HCT116 (cell line): ENCODE data around the gene CPTP. TPM values are rescaled to one million over a fixed set of nuclear protein-coding genes. Genes with fewer than 3 reads are reported as not detected.
A peak's percentile ranks its signal among the peaks of the same experiment; 100 is the strongest.

Experiments used
- EGR1 ChIP-seq: IDR thresholded peaks from 2 replicates; pipeline ENCODE4 v1.6.1; 2012; ENCODE audit warnings: low read depth
- FOSL1 ChIP-seq: IDR thresholded peaks from 2 replicates; pipeline ENCODE4 v1.6.1; 2012; ENCODE audit warnings: low read depth
- POLR2A ChIP-seq: IDR thresholded peaks from 2 replicates; pipeline ENCODE4 v1.7.0; 2011; ENCODE audit warnings: borderline replicate concordance; ENCODE audit not compliant: insufficient read depth, insufficient read length; ENCODE audit errors: extremely low read depth
- POLR2AphosphoS5 ChIP-seq: IDR thresholded peaks from 2 replicates; pipeline ENCODE4 v1.6.1; 2011; ENCODE audit warnings: mild to moderate bottlenecking, low read depth, low read length, moderate library complexity
- RAD21 ChIP-seq: IDR thresholded peaks from 2 replicates; pipeline ENCODE4 v1.6.1; 2012; ENCODE audit warnings: low read depth, mild to moderate bottlenecking
- SP1 ChIP-seq: IDR thresholded peaks from 2 replicates; pipeline ENCODE4 v1.6.1; 2012; ENCODE audit warnings: low read depth
- ZBTB33 ChIP-seq: IDR thresholded peaks from 2 replicates; pipeline ENCODE4 v1.6.1; 2011; ENCODE audit warnings: mild to moderate bottlenecking, low read length, moderate library complexity; ENCODE audit not compliant: insufficient replicate concordance; ENCODE audit errors: extremely low read depth
- ZFX ChIP-seq: fragments of 450-650 bp; IDR thresholded peaks from 2 replicates; pipeline ENCODE4 v1.6.1; 2017
- ZNF274 ChIP-seq: fragments of 200-500 bp; sonication (Bioruptor generic); IDR thresholded peaks from 2 replicates; pipeline ENCODE4 v1.6.1; 2014; ENCODE audit warnings: mild to moderate bottlenecking, low read depth, low read length, inconsistent platforms
- total RNA-seq: library from RNA; stranded (reverse); gene quantifications from one replicate; pipeline ENCODE4 v1.2.1, GENCODE V29; 2021; ENCODE audit not compliant: unreplicated experiment
- TF ChIP-seq, protein P1 (sequence below), 3 experiments: fragments of 200-600 bp in 1 of 3; sonication (generic) in 1 of 3; IDR thresholded peaks in 2 of 3; conservative IDR thresholded peaks in 1 of 3; 2 replicates each; pipeline ENCODE4 v1.5.1; 2012 to 2017; ENCODE audit warnings: low read depth in 2 of 3, low read length in 2 of 3, antibody characterized with exemption in 1 of 3, borderline replicate concordance in 1 of 3, control low read depth in 1 of 3, mild to moderate bottlenecking in 1 of 3, mixed read lengths in 1 of 3, mixed run types in 1 of 3, moderate library complexity in 1 of 3; ENCODE audit not compliant: insufficient read depth in 1 of 3
- TF ChIP-seq, protein P2 (sequence below): IDR thresholded peaks from 2 replicates; pipeline ENCODE4 v1.6.1; 2012

The CPTP gene
- total RNA-seq, 1 experiment from 2014 or later: 16.3 TPM

DNA sequence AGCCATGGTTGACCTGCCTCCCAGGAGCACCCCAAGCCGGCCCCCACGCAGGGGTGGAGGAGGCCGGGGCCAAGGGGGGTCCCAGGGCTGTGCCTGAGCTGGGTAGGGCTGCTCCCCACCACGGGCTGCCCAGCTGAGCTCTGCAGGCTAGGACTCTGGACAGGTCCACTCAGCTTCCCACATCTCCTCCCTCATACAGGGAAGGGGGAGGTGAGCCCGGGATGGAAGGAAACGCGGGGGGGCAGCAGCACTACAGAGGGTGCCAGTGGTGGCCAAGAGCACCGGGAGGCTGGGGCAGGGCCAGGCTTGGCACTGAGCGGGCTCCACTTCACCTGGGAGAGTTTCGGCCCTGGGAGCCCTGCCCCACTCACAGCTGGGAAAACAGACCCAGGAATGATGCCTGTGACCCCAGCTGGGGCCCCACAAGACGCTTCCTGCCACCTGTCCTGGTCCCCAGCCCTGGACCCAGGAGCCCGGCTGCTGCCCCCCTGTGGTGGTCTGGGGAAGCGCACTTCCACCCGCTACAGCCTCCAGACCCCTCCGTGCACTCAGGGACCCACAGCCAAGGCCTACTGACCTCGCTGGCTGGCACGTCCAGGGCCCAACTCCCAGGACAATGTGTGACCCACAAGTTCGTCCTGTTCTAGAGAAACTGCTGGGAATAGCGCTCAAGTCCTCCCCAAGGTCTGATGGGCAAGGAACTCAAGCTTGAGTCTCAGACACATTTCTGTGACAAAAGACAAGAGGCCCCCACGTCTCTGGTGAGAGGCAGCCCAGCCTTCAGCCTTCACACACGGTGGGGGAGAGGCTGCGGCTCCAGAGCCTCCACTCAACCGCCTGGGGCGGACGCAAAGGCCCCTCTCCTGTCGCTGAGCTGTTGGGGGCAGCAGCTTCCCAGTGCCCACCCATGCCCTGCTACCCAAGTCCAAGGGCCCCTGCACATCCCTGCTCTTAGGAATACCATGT, 47.4 kb downstream of the CPTP start (continued):
- TF ChIP-seq, protein P1, sequence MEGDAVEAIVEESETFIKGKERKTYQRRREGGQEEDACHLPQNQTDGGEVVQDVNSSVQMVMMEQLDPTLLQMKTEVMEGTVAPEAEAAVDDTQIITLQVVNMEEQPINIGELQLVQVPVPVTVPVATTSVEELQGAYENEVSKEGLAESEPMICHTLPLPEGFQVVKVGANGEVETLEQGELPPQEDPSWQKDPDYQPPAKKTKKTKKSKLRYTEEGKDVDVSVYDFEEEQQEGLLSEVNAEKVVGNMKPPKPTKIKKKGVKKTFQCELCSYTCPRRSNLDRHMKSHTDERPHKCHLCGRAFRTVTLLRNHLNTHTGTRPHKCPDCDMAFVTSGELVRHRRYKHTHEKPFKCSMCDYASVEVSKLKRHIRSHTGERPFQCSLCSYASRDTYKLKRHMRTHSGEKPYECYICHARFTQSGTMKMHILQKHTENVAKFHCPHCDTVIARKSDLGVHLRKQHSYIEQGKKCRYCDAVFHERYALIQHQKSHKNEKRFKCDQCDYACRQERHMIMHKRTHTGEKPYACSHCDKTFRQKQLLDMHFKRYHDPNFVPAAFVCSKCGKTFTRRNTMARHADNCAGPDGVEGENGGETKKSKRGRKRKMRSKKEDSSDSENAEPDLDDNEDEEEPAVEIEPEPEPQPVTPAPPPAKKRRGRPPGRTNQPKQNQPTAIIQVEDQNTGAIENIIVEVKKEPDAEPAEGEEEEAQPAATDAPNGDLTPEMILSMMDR (IDR thresholded peaks at IDR 0.05 in 2 of 3, conservative IDR thresholded peaks at IDR 0.05 in 1 of 3; ENCODE audit: borderline replicate concordance in 1 of 3, insufficient read depth in 1 of 3, low read depth in 2 of 3, low read length in 2 of 3): peak; percentile 86 to 97 (median 87)
- TF ChIP-seq SP1: no peak
- TF ChIP-seq ZFX: no peak
- no peak for TF ChIP-seq ZNF274
- TF ChIP-seq, protein P2, sequence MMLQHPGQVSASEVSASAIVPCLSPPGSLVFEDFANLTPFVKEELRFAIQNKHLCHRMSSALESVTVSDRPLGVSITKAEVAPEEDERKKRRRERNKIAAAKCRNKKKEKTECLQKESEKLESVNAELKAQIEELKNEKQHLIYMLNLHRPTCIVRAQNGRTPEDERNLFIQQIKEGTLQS: no peak
- peak; percentile 22; the same call in 1 of the 2 replicates for TF ChIP-seq POLR2AphosphoS5
- no peak for TF ChIP-seq EGR1
- no peak for TF ChIP-seq POLR2A
- no peak for TF ChIP-seq FOSL1
- peak; percentile 80 for TF ChIP-seq RAD21
- no peak for TF ChIP-seq ZBTB33
